HFFc6 (cell line): ENCODE data around the gene NR3C1. TPM values are rescaled to one million over a fixed set of nuclear protein-coding genes. Genes with fewer than 3 reads are reported as not detected.
A peak's percentile ranks its signal among the peaks of the same experiment; 100 is the strongest.
"Not testable (repeated sequence)": the region's sequence is repeated elsewhere in the genome, so short reads cannot be mapped to it uniquely, and the experiment has no call there.

Experiments
- DNase-seq: peaks from one replicate; pipeline ENCODE4 v3.0.0-alpha.2; 2018
- H3K27ac Mint-ChIP-seq: 2 replicates; pipeline ENCODE4 v1.8.0; 2020; ENCODE audit warnings: mild to moderate bottlenecking, mixed read lengths
- H3K27me3 Mint-ChIP-seq: 2 replicates; pipeline ENCODE4 v1.8.0; 2021; ENCODE audit warnings: mild to moderate bottlenecking, moderate library complexity, mixed read lengths; ENCODE audit not compliant: insufficient read depth
- H3K36me3 Mint-ChIP-seq: 2 replicates; pipeline ENCODE4 v1.8.0; 2021; ENCODE audit warnings: low read depth, mixed read lengths
- H3K4me1 Mint-ChIP-seq: 2 replicates; pipeline ENCODE4 v1.8.0; 2020; ENCODE audit warnings: low read depth, mixed read lengths
- H3K4me3 Mint-ChIP-seq: 2 replicates; pipeline ENCODE4 v1.8.0; 2020; ENCODE audit warnings: mild to moderate bottlenecking, moderate library complexity, mixed read lengths
- H3K9me3 Mint-ChIP-seq: 2 replicates; pipeline ENCODE4 v1.8.0; 2020; ENCODE audit warnings: mild to moderate bottlenecking, mixed read lengths
- total RNA-seq, 6 experiments: library from RNA; stranded (reverse); fragmentation: NEBNext Ultra II Directional; extraction: Animal tissue kit (Norgen Biotek cat#: 25700); gene quantifications; 2 replicates in 1 of 6; 3 replicates in 5 of 6; pipeline ENCODE4 v1.2.3, GENCODE V29; 2021
- TF ChIP-seq, protein P1 (sequence below): fragments of 200-600 bp; sonication (generic); IDR thresholded peaks from 2 replicates; pipeline ENCODE4 v1.5.0; 2021; ENCODE audit warnings: antibody characterized with exemption, mild to moderate bottlenecking

NR3C1 gene
- total RNA-seq, 6 experiments from 2014 or later = 61.6 to 86.9 (median 71.5) TPM

DNA sequence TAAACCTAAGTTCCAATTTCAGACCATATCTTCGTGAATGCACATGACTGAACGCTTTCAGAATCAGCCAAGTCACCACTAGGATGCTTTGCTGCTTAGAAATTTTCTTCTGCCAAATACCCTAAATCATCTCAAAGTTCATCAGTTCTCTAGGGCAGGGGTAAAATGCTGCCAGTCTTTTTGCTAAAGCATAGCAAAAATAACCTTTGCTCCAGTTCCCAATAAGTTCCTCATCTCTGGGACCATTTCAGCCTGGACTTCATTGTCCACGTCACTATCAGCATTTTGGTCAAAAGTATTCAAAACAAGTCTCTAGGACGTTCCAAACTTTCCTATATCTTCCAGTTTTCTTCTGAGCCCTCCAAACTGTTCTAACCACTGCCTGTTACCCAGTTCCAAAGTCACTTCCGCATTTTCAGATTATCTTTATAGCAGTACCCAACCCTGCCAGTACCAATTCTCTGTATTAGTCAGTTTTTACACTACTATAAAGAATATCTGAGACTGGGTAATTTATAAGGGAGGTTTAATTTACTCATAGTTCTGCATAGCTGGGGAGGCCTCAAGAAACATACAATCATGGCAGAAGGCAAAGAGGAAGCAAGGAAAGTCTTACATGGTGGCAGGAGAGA lies 74.8 kb downstream of the NR3C1 start:
- H3K27ac Mint-ChIP-seq = no peak overlapping the region
- peaks cover 55% of the 10 kb centered on the region for H3K4me1 Mint-ChIP-seq
- DNase-seq = no peak
- H3K36me3 Mint-ChIP-seq = peaks cover 31% of the 10 kb centered on the region
- peaks cover 8% of the 10 kb centered on the region; the same call in 1 of the 2 replicates for H3K9me3 Mint-ChIP-seq
- H3K4me3 Mint-ChIP-seq = no peak overlapping the region
- no peaks in the 10 kb centered on the region for H3K27me3 Mint-ChIP-seq
- TF ChIP-seq, protein P1, sequence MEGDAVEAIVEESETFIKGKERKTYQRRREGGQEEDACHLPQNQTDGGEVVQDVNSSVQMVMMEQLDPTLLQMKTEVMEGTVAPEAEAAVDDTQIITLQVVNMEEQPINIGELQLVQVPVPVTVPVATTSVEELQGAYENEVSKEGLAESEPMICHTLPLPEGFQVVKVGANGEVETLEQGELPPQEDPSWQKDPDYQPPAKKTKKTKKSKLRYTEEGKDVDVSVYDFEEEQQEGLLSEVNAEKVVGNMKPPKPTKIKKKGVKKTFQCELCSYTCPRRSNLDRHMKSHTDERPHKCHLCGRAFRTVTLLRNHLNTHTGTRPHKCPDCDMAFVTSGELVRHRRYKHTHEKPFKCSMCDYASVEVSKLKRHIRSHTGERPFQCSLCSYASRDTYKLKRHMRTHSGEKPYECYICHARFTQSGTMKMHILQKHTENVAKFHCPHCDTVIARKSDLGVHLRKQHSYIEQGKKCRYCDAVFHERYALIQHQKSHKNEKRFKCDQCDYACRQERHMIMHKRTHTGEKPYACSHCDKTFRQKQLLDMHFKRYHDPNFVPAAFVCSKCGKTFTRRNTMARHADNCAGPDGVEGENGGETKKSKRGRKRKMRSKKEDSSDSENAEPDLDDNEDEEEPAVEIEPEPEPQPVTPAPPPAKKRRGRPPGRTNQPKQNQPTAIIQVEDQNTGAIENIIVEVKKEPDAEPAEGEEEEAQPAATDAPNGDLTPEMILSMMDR = no peak

DNA sequence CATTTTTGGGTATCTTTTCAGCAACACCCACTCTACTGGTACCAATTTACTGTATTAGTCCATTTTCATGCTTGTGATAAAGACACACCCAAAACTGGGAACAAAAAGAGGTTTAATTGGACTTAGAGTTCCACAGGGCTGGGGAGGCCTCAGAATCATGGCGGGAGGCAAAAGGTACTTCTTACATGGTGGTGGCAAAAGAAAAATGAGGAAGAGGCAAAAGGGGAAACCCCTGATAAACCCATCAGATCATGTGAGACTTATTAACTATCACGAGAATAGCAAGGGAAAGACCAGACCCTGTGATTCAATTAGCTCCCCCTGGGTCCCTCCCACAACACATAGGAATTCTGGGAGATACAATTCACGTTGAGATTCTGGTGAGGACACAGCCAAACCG lies 78.4 kb downstream of the NR3C1 start:
- H3K36me3 Mint-ChIP-seq = peaks cover 54% of the 10 kb centered on the region

DNA sequence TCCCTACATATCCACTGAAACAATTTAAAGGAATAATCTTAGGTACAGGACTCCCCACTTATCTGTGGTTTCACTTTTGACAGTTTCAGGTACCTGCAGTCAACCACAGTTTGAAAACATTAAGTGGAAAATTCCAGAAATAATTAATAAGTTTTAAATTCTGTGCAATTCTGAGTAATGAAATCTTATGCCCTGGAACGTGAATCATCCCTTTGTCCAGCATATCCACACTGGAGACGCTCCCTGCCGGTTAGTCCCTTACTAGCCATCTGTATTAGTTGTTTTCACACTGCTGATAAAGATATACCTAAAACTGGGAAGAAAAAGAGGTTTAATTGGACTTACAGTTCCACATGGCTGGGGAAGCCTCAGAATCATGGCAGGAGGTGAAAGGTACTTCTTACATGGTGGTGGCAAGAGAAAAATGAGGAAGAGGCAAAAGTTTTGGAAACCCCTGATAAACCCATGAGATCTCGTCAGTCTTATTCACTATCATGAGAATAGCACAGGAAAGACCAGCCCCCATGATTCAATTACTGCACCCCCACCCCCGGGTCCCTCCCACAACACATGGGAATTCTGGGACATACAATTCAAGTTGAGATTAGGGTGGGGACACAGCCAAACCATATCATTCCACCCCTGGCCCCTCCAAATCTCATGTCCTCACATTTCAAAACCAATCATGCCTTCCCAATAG lies 80.4 kb downstream of the NR3C1 start:
- H3K4me1 Mint-ChIP-seq = peaks cover 71% of the 10 kb centered on the region
- not testable (repeated sequence) for H3K9me3 Mint-ChIP-seq, H3K27me3 Mint-ChIP-seq
- TF ChIP-seq, protein P1 = peak; percentile 36; the same call in 1 of the 2 replicates
- DNase-seq = peak; percentile 32
- peaks cover 43% of the 10 kb centered on the region for H3K36me3 Mint-ChIP-seq
- peak overlapping the region; percentile 25 for H3K4me3 Mint-ChIP-seq
- H3K27ac Mint-ChIP-seq = peak overlapping the region; percentile 69

More for the DNA sequence above, 78.4 kb downstream of the NR3C1 start:
- H3K4me3 Mint-ChIP-seq, H3K9me3 Mint-ChIP-seq, H3K27ac Mint-ChIP-seq, H3K27me3 Mint-ChIP-seq, DNase-seq: not testable (repeated sequence)
- peaks cover 70% of the 10 kb centered on the region for H3K4me1 Mint-ChIP-seq

DNA sequence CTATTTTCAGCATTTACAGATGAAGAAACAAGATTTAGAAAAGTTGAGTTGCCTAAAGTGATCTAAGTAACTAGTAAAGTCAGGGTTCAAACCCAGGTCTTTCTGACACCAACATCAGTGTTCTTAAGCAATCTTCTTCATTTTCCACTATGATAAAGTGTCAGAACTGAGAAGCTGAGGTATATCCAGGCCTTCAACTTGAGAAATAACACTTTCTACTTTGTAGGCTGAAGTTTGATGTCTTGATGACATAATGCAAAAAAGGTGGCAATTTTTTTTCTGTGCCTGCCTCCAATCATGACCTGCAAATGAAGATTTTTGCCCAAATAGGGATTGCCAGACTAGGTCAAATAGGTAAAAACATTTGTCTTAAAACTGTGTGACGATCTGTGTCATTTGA lies 81.3 kb downstream of the NR3C1 start:
- Mint-ChIP-seq H3K9me3 (peaks cover 4% of the 10 kb centered on the region; the same call in 1 of the 2 replicates), H3K4me3 (no peak overlapping the region), H3K36me3 (peaks cover 45% of the 10 kb centered on the region), H3K4me1 (peaks cover 74% of the 10 kb centered on the region), H3K27ac (peak overlapping the region; percentile 69; the same call in 1 of the 2 replicates), H3K27me3 (no peaks in the 10 kb centered on the region)
- TF ChIP-seq, protein P1 = no peak
- DNase-seq = no peak

DNA sequence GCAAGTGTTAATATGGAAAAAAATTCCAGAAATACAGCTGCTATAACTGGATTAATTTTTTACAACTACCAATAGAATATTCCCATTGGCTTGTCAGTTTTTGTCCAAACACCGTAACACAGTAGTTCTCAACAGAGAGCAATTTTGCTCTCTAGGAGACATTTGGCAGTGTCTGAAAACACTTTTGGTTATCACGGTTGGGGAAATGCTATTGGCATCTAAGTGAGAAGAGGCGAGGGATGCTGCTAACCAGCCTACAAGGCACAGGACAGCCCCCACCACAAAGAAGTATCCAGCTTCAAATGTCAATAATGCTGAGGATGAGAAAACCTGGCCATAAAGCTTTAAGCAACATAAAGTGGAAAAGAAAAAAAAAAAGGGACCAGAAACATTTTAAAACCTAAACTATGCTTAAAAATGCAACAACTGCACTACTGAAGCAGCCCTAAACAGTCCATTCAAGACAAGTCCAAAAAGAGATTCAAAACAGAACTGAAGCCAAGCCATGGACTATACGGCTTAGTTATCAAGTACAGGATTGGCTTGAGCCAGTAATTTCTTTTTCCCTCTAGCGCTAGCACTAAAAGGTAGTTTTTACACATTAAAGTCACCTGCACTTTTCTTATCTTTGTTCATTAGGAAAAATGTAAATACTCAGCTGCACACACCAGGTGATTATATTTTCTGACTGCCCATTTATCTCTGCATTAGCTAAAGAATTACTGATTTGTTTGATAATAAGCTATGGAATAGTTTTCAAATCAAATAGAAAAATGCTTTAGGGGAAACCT lies 83.9 kb downstream of the NR3C1 start:
- no peak overlapping the region; the same call in 1 of the 2 replicates for H3K27ac Mint-ChIP-seq
- peaks cover 89% of the 10 kb centered on the region for H3K4me1 Mint-ChIP-seq

More for the DNA sequence above, 83.9 kb downstream of the NR3C1 start:
- Mint-ChIP-seq H3K36me3 (peaks cover 39% of the 10 kb centered on the region), H3K4me3 (no peak overlapping the region), H3K27me3 (no peaks in the 10 kb centered on the region), H3K9me3 (no peaks in the 10 kb centered on the region)
- DNase-seq = no peak
- TF ChIP-seq, protein P1 = no peak
